ENCODE results near the gene ADCYAP1R1. TPM values are rescaled to one million over a fixed set of nuclear protein-coding genes. Genes with fewer than 3 reads are reported as not detected.

Gene ADCYAP1R1
- total RNA-seq, 1 experiment from 2014 or later: 0.12 TPM

GRCh38 chr7:31075086-31075405 is 22.9 kb downstream of the ADCYAP1R1 start:
- Histone ChIP-seq H4K20me1 (ENCODE audit: insufficient read depth) (no peaks in the 10 kb centered on the region), H3K36me3 (ENCODE audit: control insufficient read depth in 1 of 2, insufficient read depth in 2 of 2, low read length in 2 of 2) (no peaks in the 10 kb centered on the region), H3K4me1 (ENCODE audit: control insufficient read depth in 1 of 2, insufficient read depth in 2 of 2, low read length in 2 of 2) (no peaks in the 10 kb centered on the region), H3K79me2 (ENCODE audit: insufficient read depth, low read length) (no peaks in the 10 kb centered on the region), H3K4me3 (replicated peaks in 1 of 2; ENCODE audit: low read depth in 1 of 2, low read length in 2 of 2) (no peak overlapping the region), H3K9me3 (ENCODE audit: control insufficient read depth in 1 of 2, insufficient read depth in 1 of 2, low read depth in 1 of 2, low read length in 2 of 2) (no peaks in the 10 kb centered on the region), H3K27ac (ENCODE audit: low read depth, low read length) (no peak overlapping the region), H3K9me2 (ENCODE audit: insufficient read depth) (no peaks in the 10 kb centered on the region), H3K27me3 (ENCODE audit: insufficient read depth, low read length) (peaks cover 41% of the 10 kb centered on the region), H3K9ac (ENCODE audit: low read length) (no peak overlapping the region), H2AFZ (ENCODE audit: low read depth, low read length, poor library complexity, severe bottlenecking) (no peak overlapping the region), H3K4me2 (ENCODE audit: low read length) (no peak overlapping the region)
- no peak for DNase-seq (ENCODE audit: low read depth, low spot score)
- CTCF ChIA-PET: interaction anchor here (1.3 to 1.8 kb wide), 2 partner anchors 14 to 47 kb away, joined by 3 to 5 read pairs; no protein-coding TSS in a partner anchor
- BruUV-seq (replicated peaks): no TSS peak
- ATAC-seq: no peak
- RAD21 ChIA-PET (ENCODE audit: low non-redundant PET in 1 of 2, low total read pairs in 2 of 2, uncharacterized antibody in 2 of 2, unreplicated experiment in 2 of 2): no interaction called here
- intact Hi-C loops (cut with micrococcal nuclease): no loop called here
- TF ChIP-seq ZFX (IDR thresholded peaks at IDR 0.05) (no peak), ATF3 (IDR thresholded peaks at IDR 0.05) (no peak), FOSL1 (IDR thresholded peaks at IDR 0.05; ENCODE audit: low read depth) (no peak), TCF7L2 (IDR thresholded peaks at IDR 0.05; ENCODE audit: borderline replicate concordance, extremely low read depth, insufficient read depth, insufficient read length) (no peak), POLR2AphosphoS5 (IDR thresholded peaks at IDR 0.05; ENCODE audit: low read depth, low read length) (no peak), ELF1 (IDR thresholded peaks at IDR 0.05; ENCODE audit: borderline replicate concordance, low read depth) (no peak)
- POLR2A ChIA-PET: no interaction called here

GRCh38 chr7:31076051-31076450 is 23.9 kb downstream of the ADCYAP1R1 start:
- Histone ChIP-seq H3K4me1 (ENCODE audit: control insufficient read depth in 1 of 2, insufficient read depth in 2 of 2, low read length in 2 of 2) (no peaks in the 10 kb centered on the region), H3K4me2 (ENCODE audit: low read length) (no peak overlapping the region), H2AFZ (ENCODE audit: low read depth, low read length, poor library complexity, severe bottlenecking) (no peak overlapping the region), H3K4me3 (replicated peaks in 1 of 2; ENCODE audit: low read depth in 1 of 2, low read length in 2 of 2) (no peak overlapping the region), H3K9me3 (ENCODE audit: control insufficient read depth in 1 of 2, insufficient read depth in 1 of 2, low read depth in 1 of 2, low read length in 2 of 2) (no peaks in the 10 kb centered on the region), H3K9ac (ENCODE audit: low read length) (no peak overlapping the region), H3K27me3 (ENCODE audit: insufficient read depth, low read length) (peaks cover 51% of the 10 kb centered on the region), H3K36me3 (ENCODE audit: control insufficient read depth in 1 of 2, insufficient read depth in 2 of 2, low read length in 2 of 2) (no peaks in the 10 kb centered on the region), H3K9me2 (ENCODE audit: insufficient read depth) (no peaks in the 10 kb centered on the region), H3K79me2 (ENCODE audit: insufficient read depth, low read length) (no peaks in the 10 kb centered on the region), H4K20me1 (ENCODE audit: insufficient read depth) (no peaks in the 10 kb centered on the region), H3K27ac (ENCODE audit: low read depth, low read length) (no peak overlapping the region)
- POLR2A ChIA-PET: no interaction called here
- intact Hi-C loops (cut with micrococcal nuclease): no loop called here
- TF ChIP-seq EZH2 (IDR thresholded peaks at IDR 0.05) (no peak), ELF1 (IDR thresholded peaks at IDR 0.05; ENCODE audit: borderline replicate concordance, low read depth) (no peak), SP1 (IDR thresholded peaks at IDR 0.05; ENCODE audit: low read depth) (no peak), SIN3A (IDR thresholded peaks at IDR 0.05; ENCODE audit: low read depth) (no peak), POLR2AphosphoS5 (IDR thresholded peaks at IDR 0.05; ENCODE audit: low read depth, low read length) (no peak), REST (IDR thresholded peaks at IDR 0.05; ENCODE audit: low read depth) (no peak), POLR2A (IDR thresholded peaks at IDR 0.05; ENCODE audit: borderline replicate concordance, extremely low read depth, insufficient read depth, insufficient read length) (no peak), ZFX (IDR thresholded peaks at IDR 0.05) (no peak), CBX3 (IDR thresholded peaks at IDR 0.05; ENCODE audit: low read depth) (no peak), TCF7L2 (IDR thresholded peaks at IDR 0.05; ENCODE audit: borderline replicate concordance, extremely low read depth, insufficient read depth, insufficient read length) (no peak), EGR1 (IDR thresholded peaks at IDR 0.05; ENCODE audit: low read depth) (no peak), FOSL1 (IDR thresholded peaks at IDR 0.05; ENCODE audit: low read depth) (no peak), ATF3 (IDR thresholded peaks at IDR 0.05) (no peak)
- CTCF ChIA-PET: no interaction called here
- BruUV-seq (replicated peaks): no TSS peak
- ATAC-seq (no peak), DNase-seq (ENCODE audit: low read depth, low spot score) (no peak)
- RAD21 ChIA-PET (ENCODE audit: low non-redundant PET in 1 of 2, low total read pairs in 2 of 2, uncharacterized antibody in 2 of 2, unreplicated experiment in 2 of 2): no interaction called here

Measured in HCT116 (cell line).